Activated CD4-positive, CD25-positive, alpha-beta regulatory T cell treated with anti-CD3 and anti-CD28 coated beads, Interleukin-2, amount 50 U/mL, for 72 hours (primary cell): ENCODE results near the gene DCHS2.
A peak's percentile ranks its signal among the peaks of the same experiment; 100 is the strongest.

Source experiments
- DNase-seq: peaks from one replicate; pipeline ENCODE4 v3.0.0; 2021

The DCHS2 gene, protein sequence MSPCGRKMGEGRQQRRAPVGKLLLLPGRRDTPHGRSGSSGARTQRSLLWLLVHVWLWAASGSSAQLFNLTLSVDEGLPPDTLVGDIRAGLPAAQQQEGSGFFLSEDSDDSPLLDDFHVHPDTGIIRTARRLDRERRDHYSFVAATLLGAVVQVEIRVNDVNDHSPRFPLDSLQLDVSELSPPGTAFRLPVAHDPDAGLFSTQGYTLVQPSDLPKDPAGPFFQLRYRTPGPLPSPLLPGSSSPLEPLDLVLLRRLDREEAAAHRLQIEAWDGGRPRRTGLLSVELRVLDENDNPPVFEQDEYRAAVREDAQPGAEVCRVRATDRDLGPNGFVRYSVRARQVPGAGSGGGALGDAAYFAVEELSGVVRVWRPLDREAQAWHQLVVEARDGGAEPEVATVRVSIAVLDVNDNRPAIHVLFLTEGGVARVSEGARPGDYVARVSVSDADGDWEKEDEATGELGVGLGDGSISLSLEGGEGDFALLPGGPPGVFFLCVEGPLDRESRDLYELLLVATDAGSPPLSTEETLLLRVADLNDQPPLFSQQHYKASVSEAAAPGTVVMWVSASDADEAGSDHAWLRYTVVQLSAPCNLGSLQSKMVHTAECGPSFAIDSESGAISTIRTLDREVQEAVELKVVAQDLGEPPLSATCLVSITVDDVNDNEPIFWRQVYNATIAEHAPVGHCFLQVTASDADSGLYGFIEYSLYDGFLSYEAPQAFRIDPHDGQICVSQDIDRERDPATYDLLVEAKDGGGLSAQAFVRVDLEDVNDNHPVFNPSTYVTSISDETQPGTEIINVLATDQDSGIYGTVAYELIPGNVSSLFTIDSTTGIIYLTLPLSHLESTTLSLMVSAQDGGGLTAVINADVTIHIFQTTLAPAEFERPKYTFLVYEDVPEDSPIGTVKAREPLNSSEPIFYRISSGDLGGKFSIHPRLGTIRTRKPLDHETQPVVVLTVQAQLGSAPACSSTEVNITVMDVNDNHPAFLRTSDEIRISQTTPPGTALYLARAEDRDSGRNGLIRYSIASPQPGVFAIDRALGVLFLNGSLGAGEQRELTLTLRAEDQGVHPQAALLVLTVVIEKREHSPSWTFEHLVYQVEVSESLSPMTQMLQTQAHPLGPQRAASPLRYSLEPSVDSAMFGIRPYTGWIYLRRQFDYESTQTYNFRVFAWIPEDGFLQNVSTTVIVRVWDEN (N-terminal part only)

GRCh38 chr4:154491341-154492271 lies at the start of gene DCHS2:
Gene DCHS2 (minus strand): TSS chr4:154491799. CDS start chr4:154491355, 444 bp downstream.
- peak; percentile 31 for DNase-seq

- no peak for DNase-seq
Measured at GRCh38 chr4:154534296-154534695, 42.7 kb upstream of the DCHS2 start.

DNA sequence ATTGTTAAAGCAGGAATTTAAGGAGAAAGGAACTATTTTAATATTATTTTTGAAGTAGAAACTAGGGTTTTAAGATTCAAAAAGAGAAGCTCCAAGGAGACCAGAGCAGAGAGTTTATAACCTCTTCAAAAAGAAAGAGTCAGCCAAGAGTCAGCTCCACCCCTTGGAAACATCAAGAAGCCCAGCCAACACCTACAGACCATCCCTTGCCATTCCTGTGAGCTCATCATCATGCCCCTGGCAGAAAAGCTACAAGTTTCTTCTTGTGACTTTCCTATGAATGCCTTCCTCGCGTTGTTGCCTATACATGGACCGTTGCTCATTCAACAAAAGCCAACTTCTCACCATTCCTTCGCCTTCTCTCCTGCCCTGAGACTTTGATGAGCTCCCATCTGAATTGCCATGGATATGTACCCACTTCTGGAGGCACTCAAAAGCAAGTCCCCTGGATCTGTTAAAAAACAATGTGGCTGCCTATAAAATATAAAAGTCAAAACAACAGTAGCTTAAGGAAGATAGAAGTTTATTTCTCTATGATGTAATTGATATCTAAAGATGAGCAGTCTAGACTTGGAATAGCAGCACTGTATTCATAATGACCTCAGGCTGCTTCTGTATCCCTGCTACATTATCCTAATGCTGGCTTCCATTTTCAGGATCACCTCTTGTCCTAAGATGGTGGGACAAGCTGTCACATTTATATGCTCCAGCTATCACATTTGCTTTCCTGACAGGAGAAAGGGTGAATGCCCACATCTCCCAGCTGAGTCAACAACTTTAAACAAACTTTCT lies 38.3 kb upstream of the DCHS2 start:
- no peak for DNase-seq

DNA sequence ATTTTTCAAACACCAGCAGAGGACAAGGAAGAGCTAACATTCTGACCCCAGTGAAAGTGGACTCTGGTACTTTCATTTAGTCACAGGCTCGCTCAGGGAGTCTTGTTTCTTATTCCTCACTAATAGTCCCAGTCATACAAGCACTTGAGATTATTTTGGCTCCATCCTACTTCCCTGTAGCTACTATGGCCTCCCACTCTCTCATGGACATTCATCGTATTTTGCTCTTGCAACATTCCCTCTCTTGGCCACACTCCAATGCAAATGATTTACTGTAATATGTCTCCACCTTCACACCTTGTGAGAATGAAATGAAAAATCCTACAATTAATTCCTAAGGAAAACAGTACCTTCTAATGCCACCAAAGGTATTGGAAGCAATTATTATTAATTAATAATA lies 37.3 kb upstream of the DCHS2 start:
- no peak for DNase-seq

GRCh38 chr4:154527308-154527707 lies 35.7 kb upstream of the DCHS2 start:
- no peak for DNase-seq

DNA sequence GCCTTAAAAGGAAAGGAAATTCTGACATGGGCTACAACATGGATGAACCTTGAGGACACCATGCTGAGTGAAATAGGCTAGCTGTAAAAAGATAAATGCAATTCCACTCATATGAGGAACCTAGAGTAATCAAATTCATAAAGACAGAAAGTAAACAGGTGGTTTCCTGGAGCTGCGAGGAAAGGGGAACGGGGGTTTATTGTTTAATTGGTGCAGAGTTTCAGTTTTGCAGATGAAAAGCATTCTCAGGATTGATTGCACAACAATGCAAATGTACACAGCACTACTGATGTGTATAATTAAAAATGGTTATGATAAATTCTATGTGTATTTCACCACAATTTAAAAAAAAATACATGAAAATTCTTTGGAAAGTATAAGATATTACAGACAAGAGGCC lies 34.6 kb upstream of the DCHS2 start:
- no peak for DNase-seq

GRCh38 chr4:154521607-154522006 lies 30.0 kb upstream of the DCHS2 start:
- no peak for DNase-seq

GRCh38 chr4:154519214-154519613 lies 27.6 kb upstream of the DCHS2 start:
- no peak for DNase-seq

GRCh38 chr4:154517591-154517990 lies 26.0 kb upstream of the DCHS2 start:
- DNase-seq = no peak

GRCh38 chr4:154516318-154517029 lies 24.9 kb upstream of the DCHS2 start:
- DNase-seq = no peak

DNA sequence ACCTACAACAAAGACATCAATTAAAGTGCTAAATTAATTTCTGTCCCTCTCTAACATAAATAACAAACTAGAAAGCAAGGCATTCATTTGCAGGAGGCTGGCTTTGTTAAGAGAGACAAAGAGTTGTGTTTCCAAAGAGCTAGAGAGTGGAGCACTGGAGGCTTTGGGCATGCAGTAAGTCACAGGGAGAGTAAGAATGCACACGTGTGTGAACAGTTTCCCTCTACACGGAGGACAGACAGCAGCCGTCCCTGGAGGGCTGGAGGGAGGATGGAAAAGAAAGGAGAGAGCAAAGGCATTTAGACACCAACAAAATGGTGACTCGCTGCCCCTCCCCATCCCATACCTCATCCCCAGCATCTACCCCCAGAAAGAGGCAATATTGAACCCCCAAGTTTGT lies 20.4 kb upstream of the DCHS2 start:
- no peak for DNase-seq

DNA sequence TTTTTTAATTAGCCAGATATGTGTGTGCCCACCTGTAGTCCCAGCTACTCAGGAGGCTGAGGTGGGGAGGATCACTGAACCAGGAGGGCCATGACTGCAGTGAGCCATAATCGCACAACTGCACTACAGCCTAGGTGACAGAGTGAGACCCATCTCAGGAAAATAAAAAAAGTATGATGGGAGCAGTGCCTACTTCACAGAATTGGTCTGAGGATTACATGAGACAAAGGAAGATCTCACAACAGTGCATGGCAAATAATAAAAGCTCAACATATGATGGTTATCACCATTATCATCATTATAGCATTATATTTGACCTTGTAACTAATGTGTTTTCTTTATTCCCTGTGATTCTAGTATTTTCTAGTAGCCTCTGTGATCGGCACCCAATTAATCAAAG lies 19.9 kb upstream of the DCHS2 start:
- DNase-seq = no peak

GRCh38 chr4:154507156-154507555 lies 15.6 kb upstream of the DCHS2 start:
- DNase-seq = no peak

DNA sequence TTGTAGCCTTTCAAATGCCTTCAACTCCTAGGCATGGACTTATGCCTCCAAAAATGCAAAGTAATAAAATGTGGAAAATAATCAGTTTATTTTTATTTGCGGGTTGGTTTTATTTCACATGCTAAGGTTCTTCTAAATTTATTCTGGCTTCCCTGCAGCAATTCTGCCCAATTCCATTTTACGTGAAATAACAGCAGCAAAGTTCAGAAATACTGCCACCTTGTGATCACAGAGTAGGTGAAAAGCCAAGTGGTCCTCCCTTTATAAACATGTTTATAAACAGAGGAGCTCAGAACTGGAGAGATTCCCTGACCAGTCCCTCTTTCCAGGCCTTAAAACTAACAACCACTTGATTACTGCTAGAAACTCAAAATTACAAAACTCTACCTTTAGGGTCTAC lies 14.7 kb upstream of the DCHS2 start:
- DNase-seq = no peak

GRCh38 chr4:154503598-154503997 lies 12.0 kb upstream of the DCHS2 start:
- DNase-seq = no peak

- no peak for DNase-seq
Measured at GRCh38 chr4:154502111-154502510, 10.5 kb upstream of the DCHS2 start.

- no peak for DNase-seq
Measured at GRCh38 chr4:154497889-154498288, 6.3 kb upstream of the DCHS2 start.

DNA sequence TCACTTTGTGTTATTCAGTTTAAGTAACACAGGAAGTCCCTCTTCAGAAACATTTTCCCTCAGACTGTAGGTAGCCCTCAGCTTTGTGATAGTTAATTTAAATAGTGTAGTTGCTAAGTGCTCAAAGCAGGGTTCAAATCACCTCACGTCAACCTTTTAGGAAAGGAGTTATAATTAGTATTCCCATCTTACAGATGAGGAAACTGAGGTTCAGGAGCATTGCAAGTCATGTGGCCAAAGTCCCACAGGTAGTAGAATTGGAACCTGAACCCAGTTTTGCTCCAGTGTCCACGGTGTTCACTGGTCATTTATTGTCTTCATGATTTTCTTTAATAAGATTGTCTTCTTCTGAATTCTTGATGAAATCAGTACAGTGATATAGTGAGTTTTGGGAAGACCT lies 4.3 kb upstream of the DCHS2 start:
- DNase-seq = no peak

DNA sequence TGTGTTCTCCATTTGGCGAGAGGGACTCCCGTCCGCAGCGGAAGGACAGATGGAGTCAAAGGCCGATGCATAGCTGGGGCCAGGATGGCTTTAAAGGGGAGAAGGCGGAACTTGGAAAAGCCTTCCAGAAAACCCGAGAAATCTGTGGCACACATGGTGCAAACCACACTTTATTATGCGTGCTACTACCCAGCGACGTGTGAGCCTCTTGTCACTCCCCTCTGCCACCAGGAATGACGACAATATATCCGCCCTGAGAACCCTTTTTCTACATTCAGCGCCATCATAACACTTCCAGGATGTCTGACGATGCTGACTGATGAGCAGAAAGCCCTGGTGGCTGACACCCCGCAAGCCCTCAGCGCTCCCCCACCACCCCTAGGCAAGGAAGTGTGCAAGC lies 689 bp upstream of the DCHS2 start:
- no peak for DNase-seq

DNA sequence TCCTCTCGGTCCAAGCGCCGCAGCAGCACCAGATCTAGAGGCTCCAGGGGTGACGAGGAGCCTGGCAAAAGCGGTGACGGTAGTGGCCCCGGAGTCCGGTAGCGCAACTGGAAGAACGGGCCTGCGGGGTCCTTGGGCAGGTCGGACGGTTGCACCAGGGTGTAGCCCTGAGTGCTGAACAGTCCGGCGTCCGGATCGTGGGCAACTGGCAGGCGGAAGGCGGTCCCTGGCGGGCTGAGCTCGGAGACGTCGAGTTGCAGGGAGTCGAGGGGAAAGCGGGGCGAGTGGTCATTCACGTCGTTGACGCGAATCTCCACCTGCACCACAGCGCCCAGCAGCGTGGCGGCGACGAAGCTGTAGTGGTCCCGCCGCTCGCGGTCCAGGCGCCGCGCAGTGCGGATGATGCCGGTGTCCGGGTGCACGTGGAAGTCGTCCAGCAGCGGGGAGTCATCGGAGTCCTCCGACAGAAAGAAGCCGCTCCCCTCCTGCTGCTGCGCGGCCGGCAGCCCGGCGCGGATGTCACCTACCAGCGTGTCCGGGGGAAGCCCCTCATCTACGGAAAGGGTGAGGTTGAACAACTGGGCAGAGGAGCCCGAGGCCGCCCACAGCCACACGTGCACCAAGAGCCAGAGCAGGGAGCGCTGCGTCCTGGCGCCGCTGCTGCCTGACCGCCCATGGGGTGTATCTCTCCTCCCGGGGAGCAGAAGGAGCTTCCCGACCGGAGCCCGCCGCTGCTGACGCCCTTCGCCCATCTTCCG lies 837 bp downstream of the DCHS2 start:
- peak; percentile 31 for DNase-seq
